Hindlimb muscle (tissue), 1 donor: ENCODE data around the gene PLBD2. TPM values are rescaled to one million over a fixed set of nuclear protein-coding genes. Genes with fewer than 3 reads are reported as not detected.

Experiments
- polyA plus RNA-seq: library from polyadenylated mRNA; unstranded; fragments of 120-200 nt; gene quantifications from one replicate; pipeline ENCODE4 v1.2.1, GENCODE V29; 2013; ENCODE audit not compliant: insufficient read length

The PLBD2 gene
- polyA plus RNA-seq, 1 donor = 15.5 TPM

Other genes starting within 250 kb of the PLBD2 start
- 0.08 TPM for gene RASAL1, start 222.8 kb upstream of the PLBD2 start, polyA plus RNA-seq
- gene CFAP73, start 208.9 kb upstream of the PLBD2 start, polyA plus RNA-seq = not detected
- gene DDX54, start 173.1 kb upstream of the PLBD2 start, polyA plus RNA-seq = 80.2 TPM
- 11.4 TPM for gene RITA1, start 172.9 kb upstream of the PLBD2 start, polyA plus RNA-seq
- gene TPCN1, start 137.1 kb upstream of the PLBD2 start, polyA plus RNA-seq = 48.2 TPM
- 19.4 TPM for gene SLC8B1, start 23.5 kb upstream of the PLBD2 start, polyA plus RNA-seq
- gene SDS, start 45.3 kb downstream of the PLBD2 start, polyA plus RNA-seq = 0.75 TPM
- 2.3 TPM for gene SDSL, start 63.8 kb downstream of the PLBD2 start, polyA plus RNA-seq
- not detected for gene LHX5, start 113.3 kb downstream of the PLBD2 start, polyA plus RNA-seq